NCI-H146 treated with DMSO at 0.1 percent for 48 hours (cell line): ENCODE measurements around the gene HSD17B13.
"Not testable (repeated sequence)": the region's sequence is repeated elsewhere in the genome, so short reads cannot be mapped to it uniquely, and the experiment has no call there.

Experiments
- DNase-seq: peaks from one replicate; lab custom pipeline; 2025; ENCODE audit not compliant: unreplicated experiment; lab: John Stamatoyannopoulos, UW

HSD17B13 gene

GRCh38 chr4:87316961-87317360 is 5.7 kb downstream of the HSD17B13 start:
- no peak for DNase-seq

- DNase-seq = not testable (repeated sequence)
Observed at GRCh38 chr4:87315000-87315399, 7.7 kb downstream of the HSD17B13 start.

DNA sequence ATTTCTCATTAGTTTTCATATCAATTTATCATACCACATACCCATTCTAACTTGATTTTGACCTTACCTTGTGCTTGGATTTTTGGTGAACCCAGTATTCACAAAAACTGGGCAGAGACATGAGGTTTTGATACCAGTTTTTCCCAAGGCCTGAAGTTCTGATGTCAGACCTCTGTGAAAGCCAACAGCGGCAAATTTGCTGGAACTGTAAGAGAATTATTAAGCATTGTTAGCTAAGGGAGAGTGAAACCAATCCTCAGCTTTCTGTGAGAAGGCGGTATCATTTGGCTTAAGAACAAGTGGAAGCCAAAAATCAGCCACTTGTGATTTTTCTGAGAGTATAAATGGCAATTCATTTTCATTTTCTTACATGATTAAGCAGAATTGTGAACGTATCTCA is 8.9 kb downstream of the HSD17B13 start:
- no peak for DNase-seq

DNA sequence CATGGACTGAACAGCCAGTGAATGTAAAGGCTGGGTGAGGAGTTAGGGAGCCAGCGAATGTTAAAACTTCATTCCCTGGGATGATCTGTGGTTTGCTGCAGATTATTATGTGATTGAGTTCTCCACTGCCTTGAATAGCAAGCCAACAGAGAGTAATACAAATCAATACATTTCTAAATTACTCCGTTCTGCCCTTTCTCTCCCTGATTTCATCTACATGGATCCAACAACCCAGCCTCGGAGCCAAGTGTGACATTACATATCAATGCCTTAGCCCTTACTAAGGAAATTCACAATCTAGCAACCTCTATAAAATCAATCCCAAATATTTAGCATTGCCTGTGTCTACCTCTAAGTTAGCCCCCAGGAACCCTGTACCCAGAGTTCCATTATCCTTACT is 11.0 kb downstream of the HSD17B13 start:
- no peak for DNase-seq

DNA sequence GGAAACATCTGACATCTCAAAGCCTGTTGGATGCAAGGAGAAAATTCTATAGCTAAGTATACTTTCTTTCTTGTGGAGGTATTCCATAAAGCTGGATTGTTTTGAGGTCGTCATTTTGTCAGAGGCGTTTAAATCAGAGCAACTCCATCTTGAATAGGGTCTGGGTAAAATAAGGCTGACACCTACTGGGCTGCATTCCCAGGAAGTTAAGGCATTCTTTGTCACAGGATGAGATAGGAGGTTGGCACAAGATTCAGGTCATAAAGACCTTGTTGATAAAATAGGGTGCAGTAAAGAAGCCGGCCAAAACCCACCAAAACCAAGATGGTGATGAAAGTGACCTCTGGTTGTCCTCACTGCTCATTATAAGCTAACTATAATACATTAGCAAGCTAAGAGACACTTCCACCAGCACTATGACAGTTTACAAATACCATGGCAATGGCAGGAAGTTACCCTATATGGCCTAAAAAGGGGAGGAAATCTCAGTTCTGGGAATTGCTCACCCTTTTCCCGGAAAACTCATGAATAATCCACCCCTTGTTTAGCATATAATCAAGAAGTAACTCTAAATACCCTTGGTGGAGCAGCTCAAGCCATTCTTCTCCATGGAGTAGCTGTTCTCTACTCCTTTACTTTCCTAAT is 11.9 kb downstream of the HSD17B13 start:
- no peak for DNase-seq

DNA sequence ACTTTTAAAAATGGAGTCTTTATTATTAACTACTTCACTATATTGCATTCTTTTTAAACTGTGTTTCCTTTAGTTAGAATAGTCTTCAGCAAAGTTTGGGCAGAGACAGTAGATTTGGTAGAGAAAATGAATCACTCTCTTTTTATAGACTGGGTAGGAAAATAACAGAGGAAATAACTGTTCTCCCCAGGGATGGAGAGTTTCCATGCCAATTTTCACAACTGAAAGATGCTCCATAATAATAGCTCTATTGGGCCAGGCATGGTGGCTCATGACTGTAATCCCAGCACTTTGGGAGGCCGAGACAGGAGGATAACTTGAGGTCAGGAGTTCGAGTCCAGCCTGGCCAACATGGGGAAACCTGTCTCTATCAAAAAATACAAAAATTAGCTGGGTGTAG is 13.1 kb downstream of the HSD17B13 start:
- no peak for DNase-seq

DNA sequence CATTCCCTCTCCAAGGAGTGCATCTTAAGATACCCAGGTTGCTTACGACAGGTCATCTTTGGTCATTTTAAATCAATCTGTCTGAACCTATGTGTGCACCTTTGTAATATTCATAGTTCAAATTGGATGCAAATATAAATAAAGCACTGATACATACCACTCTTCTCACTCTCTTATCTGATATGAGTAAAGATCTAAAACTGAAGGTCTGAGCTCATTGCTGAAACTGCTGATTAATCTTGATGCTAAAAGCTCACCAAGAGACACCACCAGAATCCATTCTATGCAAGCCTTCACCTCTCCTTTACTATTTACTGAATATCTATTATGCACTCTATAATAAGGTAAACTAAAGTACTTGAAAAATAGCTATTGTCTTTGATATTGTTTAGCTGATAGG is 16.6 kb downstream of the HSD17B13 start:
- DNase-seq = no peak

DNA sequence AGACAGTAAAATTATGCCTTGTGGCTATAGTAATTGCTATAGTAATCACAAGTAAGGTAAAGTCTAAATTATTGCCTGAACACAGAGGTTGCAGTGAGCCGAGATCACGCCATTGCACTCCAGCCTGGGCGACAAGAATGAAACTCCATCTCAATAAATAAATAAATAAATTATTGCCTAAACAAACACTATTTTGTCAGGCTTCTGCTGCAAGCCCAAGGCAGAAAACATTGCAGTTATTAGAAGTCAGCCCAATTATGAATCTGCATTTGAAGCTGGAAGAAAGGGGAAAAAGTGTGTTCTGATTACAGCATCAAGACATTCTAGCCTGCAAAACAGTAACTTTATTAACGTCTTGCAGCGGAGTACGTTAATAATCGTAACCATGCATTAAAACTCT is 17.1 kb downstream of the HSD17B13 start:
- DNase-seq = no peak

- DNase-seq = no peak
Observed at GRCh38 chr4:87304745-87305432, 17.8 kb downstream of the HSD17B13 start.

DNA sequence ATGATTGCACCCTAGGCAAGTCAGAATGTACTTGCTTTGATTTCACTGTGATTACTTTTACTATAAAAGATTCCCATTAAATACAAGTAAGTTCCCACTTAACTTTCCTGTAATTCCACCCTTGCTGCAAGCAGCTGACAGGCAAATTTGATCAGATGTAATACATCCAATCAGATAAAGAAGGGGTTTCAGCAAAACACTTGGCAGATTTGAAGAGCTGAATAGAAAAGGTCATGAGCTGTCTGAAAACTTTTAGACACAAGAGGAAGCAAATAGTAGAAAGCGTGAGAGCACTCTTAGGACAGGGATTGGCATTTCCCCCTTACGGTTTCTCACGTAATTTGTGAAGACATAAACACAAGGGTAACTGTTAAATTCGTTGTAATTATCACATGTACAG is 22.8 kb downstream of the HSD17B13 start:
- no peak for DNase-seq

- DNase-seq = no peak
Observed at GRCh38 chr4:87298362-87298761, 24.3 kb downstream of the HSD17B13 start.

DNA sequence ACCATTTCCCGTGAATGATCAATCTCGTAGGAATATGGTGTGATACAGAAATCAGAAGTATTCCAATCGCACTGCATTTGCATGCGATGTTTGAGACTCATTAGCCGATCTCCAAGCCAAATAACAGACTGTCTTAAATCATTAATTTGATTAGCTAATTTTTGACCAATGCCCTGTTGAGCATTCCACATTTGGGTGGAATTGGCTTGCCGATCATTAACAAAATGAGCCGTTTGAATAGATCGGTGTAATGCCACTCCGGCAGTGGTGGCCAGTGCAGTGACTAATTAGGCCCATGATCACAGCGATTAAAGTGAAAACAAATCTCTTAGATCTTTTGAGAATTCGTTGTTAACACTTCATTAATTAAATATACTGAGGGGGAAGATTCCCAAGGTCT is 27.8 kb downstream of the HSD17B13 start:
- DNase-seq = not testable (repeated sequence)

GRCh38 chr4:87293889-87294288 is 28.8 kb downstream of the HSD17B13 start:
- DNase-seq = not testable (repeated sequence)

- DNase-seq = no peak
Observed at GRCh38 chr4:87286970-87287369, 35.7 kb downstream of the HSD17B13 start.

DNA sequence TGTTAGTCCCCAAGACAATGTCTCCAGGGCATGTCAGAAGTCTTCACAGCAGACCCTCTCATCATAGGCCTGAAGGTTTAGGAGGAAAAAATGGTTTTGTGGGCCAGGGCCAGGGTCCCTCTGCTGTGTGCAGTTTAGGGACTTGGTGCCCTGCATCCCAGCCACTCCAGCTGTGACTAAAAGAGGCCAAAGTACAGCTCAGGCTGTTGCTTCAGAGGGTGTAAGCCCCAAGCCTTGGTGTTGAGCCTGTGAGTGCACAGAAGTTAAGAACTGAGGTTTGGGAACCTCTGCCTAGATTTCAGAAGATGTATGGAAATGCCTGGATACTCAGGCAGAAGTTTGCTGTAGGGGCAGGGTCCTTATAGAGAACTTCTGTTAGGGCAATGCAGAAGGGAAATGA is 38.4 kb downstream of the HSD17B13 start:
- DNase-seq = not testable (repeated sequence)

- no peak for DNase-seq
Observed at GRCh38 chr4:87283151-87283550, 39.5 kb downstream of the HSD17B13 start.

GRCh38 chr4:87281603-87282002 is 41.1 kb downstream of the HSD17B13 start:
- no peak for DNase-seq

GRCh38 chr4:87278335-87278794 is 44.3 kb downstream of the HSD17B13 start:
- no peak for DNase-seq

DNA sequence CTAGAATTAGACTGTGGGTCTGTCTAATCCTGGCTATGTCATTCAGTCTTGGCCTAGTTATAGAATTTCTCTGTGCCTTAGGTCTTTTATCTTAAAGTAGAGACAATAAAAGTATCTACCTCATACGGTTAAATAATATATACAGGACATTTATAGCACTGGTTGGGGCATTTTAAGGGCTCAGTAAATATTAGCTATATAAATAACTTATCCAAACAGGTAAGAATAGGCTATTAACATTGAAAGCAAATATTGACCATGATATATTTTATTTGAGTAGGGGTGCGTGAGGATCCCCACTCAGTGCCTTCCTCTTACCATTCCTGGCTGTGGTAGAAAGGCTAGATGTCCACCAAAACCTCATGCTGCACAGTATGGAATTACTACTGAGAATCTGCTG is 47.4 kb downstream of the HSD17B13 start:
- no peak for DNase-seq

- no peak for DNase-seq
Observed at GRCh38 chr4:87274803-87275202, 47.9 kb downstream of the HSD17B13 start.

DNA sequence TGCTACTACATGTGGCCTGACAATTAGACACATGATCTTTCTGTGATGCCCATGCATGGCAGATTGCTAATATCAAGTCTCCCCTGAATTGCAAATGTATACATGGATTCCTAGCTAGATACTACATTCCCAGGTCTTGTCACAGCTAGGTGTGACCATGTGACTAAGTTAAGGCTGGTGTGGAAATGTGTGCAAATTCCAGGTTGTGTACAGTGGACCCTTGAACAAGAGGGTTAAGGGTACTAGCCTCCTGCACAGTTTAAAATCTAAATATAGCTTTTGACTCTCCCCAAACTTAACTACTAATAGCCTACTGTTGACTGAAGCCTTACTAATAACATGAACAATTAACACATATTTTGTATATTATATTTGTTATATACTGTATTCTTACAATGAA is 48.4 kb downstream of the HSD17B13 start:
- DNase-seq = no peak

DNA sequence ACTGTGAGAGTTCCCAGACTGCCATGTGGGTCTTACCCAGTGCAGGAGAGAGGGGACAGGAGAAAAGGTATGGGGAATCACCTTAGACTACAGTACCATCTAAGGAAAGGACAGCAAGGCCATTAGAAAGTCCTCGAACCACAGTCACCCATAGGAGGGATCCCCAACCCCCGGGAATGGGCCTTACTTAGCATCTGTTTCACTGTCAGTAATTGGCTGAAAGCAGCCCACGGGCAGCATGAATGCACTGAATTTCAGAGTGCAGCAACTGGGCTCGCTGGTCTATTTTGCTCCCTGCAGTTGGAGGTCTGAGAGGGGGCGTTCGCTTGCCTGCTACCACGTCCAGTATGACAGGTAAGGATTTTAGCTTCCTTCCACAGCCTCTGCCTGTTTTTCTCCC is 51.9 kb downstream of the HSD17B13 start:
- no peak for DNase-seq

GRCh38 chr4:87270144-87270543 is 52.5 kb downstream of the HSD17B13 start:
- peak; percentile 2 for DNase-seq
